Measurements from ENCODE around the gene CST9.
A peak's percentile ranks its signal among the peaks of the same experiment; 100 is the strongest.

Gene CST9

GRCh38 chr20:23641936-23642751 lies 36.4 kb upstream of the CST9 start:
- TF ChIP-seq CTCF (IDR thresholded peaks at IDR 0.05; ENCODE audit: poor library complexity, severe bottlenecking): no peak
- H3K27me3 ChIP-seq (ENCODE audit: insufficient read depth, poor library complexity, severe bottlenecking): no peaks in the 10 kb centered on the region
- H3K36me3 ChIP-seq (ENCODE audit: low read depth): no peaks in the 10 kb centered on the region
- H3K27ac ChIP-seq (ENCODE audit: poor library complexity, severe bottlenecking): no peak overlapping the region
- peaks cover 1% of the 10 kb centered on the region for H3K9me3 ChIP-seq (ENCODE audit: severe bottlenecking)
- H3K4me1 ChIP-seq (ENCODE audit: insufficient read depth, poor library complexity, severe bottlenecking): peaks cover 3% of the 10 kb centered on the region
- H3K4me3 ChIP-seq (ENCODE audit: severe bottlenecking): no peak overlapping the region
- ATAC-seq (ENCODE audit: low read depth) (peak; percentile 32; the same call in 2 of the 3 replicates), DNase-seq (ENCODE audit: low spot score) (no peak)

- Histone ChIP-seq H3K27ac (ENCODE audit: poor library complexity, severe bottlenecking) (no peak overlapping the region), H3K36me3 (ENCODE audit: low read depth) (no peaks in the 10 kb centered on the region), H3K4me3 (ENCODE audit: severe bottlenecking) (no peak overlapping the region), H3K9me3 (ENCODE audit: severe bottlenecking) (no peaks in the 10 kb centered on the region), H3K27me3 (ENCODE audit: insufficient read depth, poor library complexity, severe bottlenecking) (no peaks in the 10 kb centered on the region), H3K4me1 (ENCODE audit: insufficient read depth, poor library complexity, severe bottlenecking) (peaks cover 13% of the 10 kb centered on the region)
- no peak for TF ChIP-seq CTCF (IDR thresholded peaks at IDR 0.05; ENCODE audit: poor library complexity, severe bottlenecking)
- no peak for DNase-seq (ENCODE audit: low spot score)
- ATAC-seq (ENCODE audit: low read depth): no peak
Observed at GRCh38 chr20:23640671-23641667, 35.3 kb upstream of the CST9 start.

- TF ChIP-seq CTCF (IDR thresholded peaks at IDR 0.05; ENCODE audit: poor library complexity, severe bottlenecking): no peak
- Histone ChIP-seq H3K27ac (ENCODE audit: poor library complexity, severe bottlenecking) (no peak overlapping the region), H3K4me1 (ENCODE audit: insufficient read depth, poor library complexity, severe bottlenecking) (peaks cover 21% of the 10 kb centered on the region), H3K36me3 (ENCODE audit: low read depth) (peaks cover 4% of the 10 kb centered on the region; the same call in 1 of the 2 replicates), H3K4me3 (ENCODE audit: severe bottlenecking) (no peak overlapping the region), H3K27me3 (ENCODE audit: insufficient read depth, poor library complexity, severe bottlenecking) (no peaks in the 10 kb centered on the region), H3K9me3 (ENCODE audit: severe bottlenecking) (no peaks in the 10 kb centered on the region)
- DNase-seq (ENCODE audit: low spot score) (no peak), ATAC-seq (ENCODE audit: low read depth) (no peak)
Observed at GRCh38 chr20:23640018-23640601, 34.4 kb upstream of the CST9 start.

- Histone ChIP-seq H3K36me3 (ENCODE audit: low read depth) (peaks cover 10% of the 10 kb centered on the region), H3K27me3 (ENCODE audit: insufficient read depth, poor library complexity, severe bottlenecking) (no peaks in the 10 kb centered on the region), H3K4me3 (ENCODE audit: severe bottlenecking) (no peak overlapping the region), H3K27ac (ENCODE audit: poor library complexity, severe bottlenecking) (peak overlapping the region; percentile 74), H3K4me1 (ENCODE audit: insufficient read depth, poor library complexity, severe bottlenecking) (peaks cover 23% of the 10 kb centered on the region), H3K9me3 (ENCODE audit: severe bottlenecking) (no peaks in the 10 kb centered on the region)
- no peak for DNase-seq (ENCODE audit: low spot score)
- no peak for TF ChIP-seq CTCF (IDR thresholded peaks at IDR 0.05; ENCODE audit: poor library complexity, severe bottlenecking)
- no peak for ATAC-seq (ENCODE audit: low read depth)
Observed at GRCh38 chr20:23639490-23639958, 33.8 kb upstream of the CST9 start.

Data from RWPE2 (cell line).